ENCODE data around the gene ART1.
"Not testable (repeated sequence)": the region's sequence is repeated elsewhere in the genome, so short reads cannot be mapped to it uniquely, and the experiment has no call there.

The ART1 gene

DNA sequence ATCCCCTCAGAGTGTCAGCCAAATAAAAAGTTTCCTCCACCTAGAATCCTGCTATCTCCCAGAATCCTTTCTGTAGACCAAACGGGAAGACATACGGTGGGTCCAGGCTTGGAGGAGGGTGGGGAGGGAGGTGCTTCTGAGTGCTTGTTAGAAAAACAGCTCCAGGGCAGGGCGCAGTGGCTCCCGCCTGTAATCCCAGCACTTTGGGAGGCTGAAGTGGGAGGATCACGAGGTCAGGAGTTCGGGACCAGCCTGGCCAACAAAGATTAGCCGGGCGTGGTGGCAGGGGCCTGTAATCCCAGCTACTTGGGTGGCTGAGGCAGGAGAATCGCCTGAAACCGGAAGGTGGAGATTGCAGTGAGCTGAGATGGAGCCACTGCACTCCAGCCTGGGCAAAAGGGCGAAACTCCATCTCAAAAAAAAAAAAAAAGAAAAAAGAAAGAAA, 1.8 kb upstream of the ART1 start:
- peak overlapping the region; percentile 51 for H3K4me3 Mint-ChIP-seq

DNA sequence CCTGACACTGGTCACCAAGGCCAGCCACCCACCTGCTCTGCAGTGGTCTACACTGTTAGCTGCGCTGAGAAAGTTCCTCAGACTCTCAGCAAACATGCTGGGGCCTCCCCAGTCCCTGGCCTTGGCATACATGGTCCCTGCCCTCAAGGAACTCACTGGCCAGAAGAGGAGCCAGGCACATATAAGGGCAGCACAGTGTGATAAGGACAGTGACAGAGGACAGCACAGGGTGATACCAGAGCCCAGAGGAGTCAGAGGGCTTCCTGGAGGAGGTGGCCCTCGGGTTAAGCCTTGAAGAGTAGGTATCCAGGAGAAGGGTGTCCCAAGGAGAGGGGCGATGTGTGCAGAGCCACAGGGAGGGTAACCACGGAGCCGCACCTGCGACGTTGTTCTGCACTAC, 624 bp downstream of the ART1 start:
- Mint-ChIP-seq H3K4me3 (no peak overlapping the region), H3K27ac (no peak overlapping the region), H3K9me3 (no peaks in the 10 kb centered on the region), H3K4me1 (peaks cover 13% of the 10 kb centered on the region), H3K36me3 (no peaks in the 10 kb centered on the region)
- DNase-seq (ENCODE audit: low spot score in 2 of 2) (no peak), ATAC-seq (peak; percentile 14)

More for the DNA sequence above, 1.8 kb upstream of the ART1 start:
- not testable (repeated sequence) for H3K36me3 Mint-ChIP-seq; DNase-seq (ENCODE audit: low spot score in 2 of 2); ATAC-seq; H3K9me3 Mint-ChIP-seq; H3K27ac Mint-ChIP-seq
- peaks cover 13% of the 10 kb centered on the region for H3K4me1 Mint-ChIP-seq

DNA sequence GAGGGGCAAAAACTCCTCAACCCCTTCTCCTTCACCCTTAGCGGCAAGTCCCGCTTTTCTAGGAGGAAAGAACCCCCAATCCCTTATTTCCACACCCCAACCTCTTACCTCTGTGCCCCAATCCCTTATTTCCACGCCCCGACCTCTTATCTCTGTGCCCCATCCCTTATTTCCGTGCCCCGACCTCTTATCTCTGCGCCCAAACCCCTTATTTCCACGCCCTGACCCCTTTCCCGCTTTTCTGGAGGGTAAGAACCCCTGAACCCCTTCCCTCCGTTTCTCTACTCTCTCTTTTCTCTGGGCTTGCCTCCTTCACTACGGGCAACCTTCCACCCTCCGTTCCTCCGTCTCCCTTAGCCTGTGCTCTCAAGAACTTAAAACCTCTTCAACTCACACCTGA, 3.9 kb downstream of the ART1 start:
- not testable (repeated sequence) for H3K27ac Mint-ChIP-seq; H3K4me3 Mint-ChIP-seq; ATAC-seq; H3K4me1 Mint-ChIP-seq; DNase-seq (ENCODE audit: low spot score in 2 of 2); H3K36me3 Mint-ChIP-seq; H3K9me3 Mint-ChIP-seq

DNA sequence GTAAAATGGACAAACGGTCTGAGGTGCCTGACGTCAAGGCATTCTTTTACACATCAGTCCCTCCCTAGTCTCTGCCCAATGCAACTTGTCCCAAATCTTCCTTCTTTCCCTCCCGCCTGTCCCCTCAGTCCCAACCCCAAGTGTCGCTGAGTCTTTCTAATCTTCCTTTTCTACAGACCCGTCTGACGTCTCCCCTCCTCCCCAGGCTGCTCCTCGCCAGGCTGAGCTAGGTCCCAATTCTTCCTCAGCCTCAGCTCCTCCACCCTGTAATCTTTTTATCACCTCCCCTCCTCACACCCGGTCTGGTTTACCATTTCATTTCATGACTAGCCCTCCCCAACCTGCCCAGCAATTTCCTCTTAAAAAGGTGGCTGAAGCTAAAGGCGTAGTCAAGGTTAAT, 4.4 kb downstream of the ART1 start:
- H3K4me1 Mint-ChIP-seq; DNase-seq (ENCODE audit: low spot score in 2 of 2): not testable (repeated sequence)

DNA sequence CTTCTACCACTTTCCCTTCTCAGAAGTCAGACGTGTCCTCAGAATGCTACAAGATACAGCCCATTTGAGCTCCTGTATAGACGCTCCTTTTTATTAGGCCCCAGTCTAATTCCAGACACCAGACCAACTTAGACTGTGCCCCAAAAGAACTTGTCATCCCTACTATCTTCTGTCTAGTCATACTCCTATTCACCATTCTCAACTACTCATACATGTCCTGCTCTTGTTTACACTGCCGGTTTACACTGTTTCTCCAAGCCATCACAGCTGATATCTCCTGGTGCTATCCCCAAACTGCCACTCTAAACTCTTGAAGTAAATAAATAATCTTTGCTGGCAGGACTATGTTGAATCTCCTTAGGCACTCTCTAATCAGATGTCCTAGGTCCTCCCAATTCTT, 7.6 kb downstream of the ART1 start:
- H3K36me3 Mint-ChIP-seq; ATAC-seq; H3K27ac Mint-ChIP-seq; H3K9me3 Mint-ChIP-seq; H3K4me1 Mint-ChIP-seq; DNase-seq (ENCODE audit: low spot score in 2 of 2); H3K4me3 Mint-ChIP-seq: not testable (repeated sequence)

More for the DNA sequence above, 4.4 kb downstream of the ART1 start:
- not testable (repeated sequence) for H3K36me3 Mint-ChIP-seq, H3K4me3 Mint-ChIP-seq, ATAC-seq, H3K27ac Mint-ChIP-seq, H3K9me3 Mint-ChIP-seq

DNA sequence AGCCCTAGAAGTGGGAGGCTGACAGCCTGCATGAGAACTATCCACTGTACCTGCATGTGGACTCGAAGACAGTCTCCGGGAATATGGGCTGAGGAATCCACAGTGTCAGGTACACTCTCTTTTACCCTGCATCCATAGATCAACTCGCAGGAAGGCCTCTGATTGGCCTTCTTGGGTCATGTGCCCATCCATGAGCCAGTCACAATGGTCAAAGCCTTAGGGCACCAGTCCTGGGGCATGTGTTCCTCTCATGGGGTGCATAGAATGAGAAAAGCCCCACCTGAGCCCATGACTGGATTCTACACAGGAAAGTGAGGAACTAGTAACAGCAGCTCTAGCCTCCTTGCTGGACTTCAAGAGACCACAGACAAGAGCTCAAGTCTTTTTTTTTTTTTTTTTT, 10.6 kb downstream of the ART1 start:
- Mint-ChIP-seq H3K36me3 (no peaks in the 10 kb centered on the region), H3K4me1 (no peaks in the 10 kb centered on the region), H3K9me3 (no peaks in the 10 kb centered on the region), H3K27ac (no peak overlapping the region), H3K4me3 (no peak overlapping the region)
- peak; percentile 19 for ATAC-seq
- no peak for DNase-seq (ENCODE audit: low spot score in 2 of 2)

DNA sequence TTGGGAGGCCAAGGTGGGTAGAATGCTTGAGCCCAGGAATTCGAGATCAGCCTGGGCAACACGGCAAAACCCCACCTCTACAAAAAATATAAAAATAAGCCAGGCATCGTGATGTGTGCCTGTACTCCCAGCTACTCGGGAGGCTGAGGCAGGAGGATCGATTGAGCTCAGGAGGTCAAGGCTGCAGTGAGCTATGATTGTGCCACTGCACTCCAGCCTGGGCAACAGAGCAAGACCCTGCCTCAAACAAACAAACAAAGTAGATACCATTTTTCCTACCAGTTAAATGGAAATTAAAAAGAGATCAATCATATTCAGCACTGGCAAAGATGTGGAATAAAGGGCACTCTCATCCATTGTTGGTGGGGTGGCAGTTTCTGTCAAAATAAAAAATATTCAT, 12.4 kb downstream of the ART1 start:
- not testable (repeated sequence) for ATAC-seq; H3K9me3 Mint-ChIP-seq; H3K4me3 Mint-ChIP-seq; H3K36me3 Mint-ChIP-seq; H3K27ac Mint-ChIP-seq; DNase-seq (ENCODE audit: low spot score in 2 of 2); H3K4me1 Mint-ChIP-seq

DNA sequence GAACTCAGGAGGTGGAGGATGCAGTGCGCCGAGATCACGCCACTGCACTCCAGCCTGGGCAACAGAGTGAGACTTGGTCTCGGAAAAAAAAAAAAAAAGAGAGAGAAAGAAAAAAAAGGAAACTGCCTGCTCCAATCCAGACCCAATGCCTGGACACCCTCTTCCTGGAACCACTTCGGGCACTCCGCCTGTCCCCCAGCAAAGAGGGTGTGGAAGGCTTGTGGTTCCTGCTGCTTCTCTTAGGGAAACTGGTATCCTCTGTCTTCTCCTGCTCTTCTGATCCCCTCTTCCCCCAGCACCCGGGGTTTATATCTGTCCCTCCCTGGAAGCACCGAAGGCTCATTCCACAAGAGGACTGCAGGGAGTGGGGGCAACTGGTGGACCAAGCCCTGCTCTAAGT, 13.3 kb downstream of the ART1 start:
- H3K4me3 Mint-ChIP-seq, result no peak overlapping the region
- no peaks in the 10 kb centered on the region for H3K9me3 Mint-ChIP-seq
- peaks cover 6% of the 10 kb centered on the region for H3K4me1 Mint-ChIP-seq
- ATAC-seq (no peak), DNase-seq (ENCODE audit: low spot score in 2 of 2) (no peak)
- H3K36me3 Mint-ChIP-seq, result no peaks in the 10 kb centered on the region
- H3K27ac Mint-ChIP-seq, result no peak overlapping the region

DNA sequence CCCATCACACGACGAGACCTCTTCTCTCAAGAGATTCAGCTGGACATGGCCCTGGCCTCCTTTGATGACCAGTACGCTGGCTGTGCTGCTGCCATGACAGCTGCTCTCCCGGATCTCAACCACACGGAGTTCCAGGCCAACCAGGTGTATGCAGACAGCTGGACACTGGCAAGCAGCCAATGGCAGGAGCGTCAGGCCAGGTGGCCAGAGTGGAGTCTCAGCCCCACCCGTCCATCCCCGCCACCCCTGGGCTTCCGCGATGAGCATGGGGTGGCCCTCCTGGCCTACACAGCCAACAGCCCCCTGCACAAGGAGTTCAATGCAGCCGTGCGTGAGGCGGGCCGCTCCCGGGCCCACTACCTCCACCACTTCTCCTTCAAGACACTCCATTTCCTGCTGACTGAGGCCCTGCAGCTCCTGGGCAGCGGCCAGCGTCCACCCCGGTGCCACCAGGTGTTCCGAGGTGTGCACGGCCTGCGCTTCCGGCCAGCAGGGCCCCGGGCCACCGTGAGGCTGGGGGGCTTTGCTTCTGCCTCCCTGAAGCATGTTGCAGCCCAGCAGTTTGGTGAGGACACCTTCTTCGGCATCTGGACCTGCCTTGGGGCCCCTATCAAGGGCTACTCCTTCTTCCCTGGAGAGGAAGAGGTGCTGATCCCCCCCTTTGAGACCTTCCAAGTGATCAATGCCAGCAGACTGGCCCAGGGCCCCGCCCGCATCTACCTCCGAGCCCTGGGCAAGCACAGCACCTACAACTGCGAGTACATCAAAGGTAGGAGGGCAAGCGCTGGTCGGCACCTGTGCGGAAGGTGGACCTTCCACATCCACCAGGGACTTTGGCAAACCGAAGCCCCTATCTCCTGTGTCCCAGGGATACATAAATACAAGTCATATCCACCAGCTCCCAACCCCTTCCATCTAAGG, 14.9 kb downstream of the ART1 start:
- no peaks in the 10 kb centered on the region for H3K9me3 Mint-ChIP-seq
- no peak for ATAC-seq

DNA sequence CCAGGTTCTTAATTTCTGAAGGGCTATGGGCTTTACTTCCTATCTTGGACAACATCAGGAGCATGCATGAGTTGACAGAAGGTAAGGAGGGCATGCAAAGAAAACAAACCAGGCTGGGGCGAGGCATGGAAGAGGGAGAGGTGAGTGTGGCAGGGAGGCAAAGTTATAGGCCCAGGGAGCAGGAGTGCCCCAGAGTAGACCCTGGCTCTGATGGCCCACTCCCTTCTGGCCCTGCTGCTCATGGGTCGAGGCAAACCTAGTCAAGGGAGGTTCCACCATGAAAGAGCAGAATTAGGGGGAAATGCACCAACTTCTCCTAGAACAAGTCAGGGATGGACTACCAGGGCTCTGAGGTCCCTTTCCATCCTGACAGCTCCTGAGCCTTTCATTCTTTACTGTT, 16.0 kb downstream of the ART1 start:
- Mint-ChIP-seq H3K27ac (no peak overlapping the region), H3K4me3 (no peak overlapping the region), H3K36me3 (peaks cover 5% of the 10 kb centered on the region), H3K9me3 (no peaks in the 10 kb centered on the region), H3K4me1 (peaks cover 6% of the 10 kb centered on the region)
- ATAC-seq (peak; percentile 6), DNase-seq (ENCODE audit: low spot score in 2 of 2) (no peak)

More for the DNA sequence above, 14.9 kb downstream of the ART1 start:
- H3K36me3 Mint-ChIP-seq, result no peaks in the 10 kb centered on the region
- H3K4me3 Mint-ChIP-seq, result no peak overlapping the region
- peaks cover 6% of the 10 kb centered on the region for H3K4me1 Mint-ChIP-seq
- DNase-seq (ENCODE audit: low spot score in 2 of 2), result no peak
- no peak overlapping the region for H3K27ac Mint-ChIP-seq

DNA sequence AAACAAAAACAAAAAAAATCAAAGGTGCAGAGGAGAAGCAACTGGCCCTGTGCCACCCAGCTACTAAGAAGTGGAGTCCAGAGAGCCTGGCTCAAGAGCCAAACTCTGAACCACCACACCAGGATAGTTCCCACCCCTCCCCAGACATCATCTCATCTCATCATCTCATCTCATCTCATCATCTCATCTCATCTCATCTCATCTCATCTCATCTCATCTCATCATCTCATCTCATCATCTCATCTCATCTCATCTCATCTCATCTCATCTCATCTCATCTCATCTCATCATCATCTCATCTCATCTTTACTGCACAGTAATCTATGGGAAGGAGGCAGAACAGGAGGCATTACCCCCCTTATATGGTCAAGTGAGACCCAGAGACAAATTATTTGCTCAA, 17.9 kb downstream of the ART1 start:
- Mint-ChIP-seq H3K27ac (no peak overlapping the region), H3K36me3 (peaks cover 11% of the 10 kb centered on the region), H3K4me3 (no peak overlapping the region), H3K4me1 (peaks cover 6% of the 10 kb centered on the region), H3K9me3 (no peaks in the 10 kb centered on the region)
- no peak for ATAC-seq
- DNase-seq (ENCODE audit: low spot score in 2 of 2), result no peak

DNA sequence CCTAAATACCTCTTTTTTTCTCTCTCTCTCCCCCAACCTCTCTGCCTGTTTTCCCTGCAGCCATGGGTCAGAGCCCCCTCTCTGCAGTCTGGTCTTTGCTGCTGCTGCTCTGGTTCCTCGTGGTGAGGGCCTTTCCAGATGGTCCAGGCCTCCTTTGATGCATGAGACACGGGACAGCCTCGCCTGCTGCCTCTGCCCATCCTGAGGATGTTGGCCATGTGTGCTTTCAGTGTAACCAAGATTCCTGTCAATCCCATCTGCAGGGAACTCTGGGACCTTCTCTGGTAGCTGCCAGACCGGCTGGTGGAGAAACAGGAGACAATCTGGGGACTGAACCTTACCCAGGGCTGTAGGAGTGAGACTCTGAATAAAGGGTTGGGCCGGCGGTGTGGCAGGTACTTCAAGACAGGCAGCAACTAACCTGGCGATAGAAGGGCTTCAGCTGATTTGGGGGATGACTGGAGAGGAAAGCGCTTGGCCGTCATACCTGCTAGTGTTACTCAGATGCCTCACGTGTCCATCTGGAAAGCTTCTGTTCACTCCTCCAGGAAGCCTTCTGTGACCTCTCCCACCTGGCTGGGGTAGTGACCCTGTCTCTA, 19.2 kb downstream of the ART1 start:
- Mint-ChIP-seq H3K27ac (peak overlapping the region; percentile 17), H3K9me3 (no peaks in the 10 kb centered on the region), H3K4me1 (peaks cover 6% of the 10 kb centered on the region), H3K36me3 (peaks cover 16% of the 10 kb centered on the region), H3K4me3 (no peak overlapping the region)
- ATAC-seq (no peak), DNase-seq (ENCODE audit: low spot score in 2 of 2) (no peak)

DNA sequence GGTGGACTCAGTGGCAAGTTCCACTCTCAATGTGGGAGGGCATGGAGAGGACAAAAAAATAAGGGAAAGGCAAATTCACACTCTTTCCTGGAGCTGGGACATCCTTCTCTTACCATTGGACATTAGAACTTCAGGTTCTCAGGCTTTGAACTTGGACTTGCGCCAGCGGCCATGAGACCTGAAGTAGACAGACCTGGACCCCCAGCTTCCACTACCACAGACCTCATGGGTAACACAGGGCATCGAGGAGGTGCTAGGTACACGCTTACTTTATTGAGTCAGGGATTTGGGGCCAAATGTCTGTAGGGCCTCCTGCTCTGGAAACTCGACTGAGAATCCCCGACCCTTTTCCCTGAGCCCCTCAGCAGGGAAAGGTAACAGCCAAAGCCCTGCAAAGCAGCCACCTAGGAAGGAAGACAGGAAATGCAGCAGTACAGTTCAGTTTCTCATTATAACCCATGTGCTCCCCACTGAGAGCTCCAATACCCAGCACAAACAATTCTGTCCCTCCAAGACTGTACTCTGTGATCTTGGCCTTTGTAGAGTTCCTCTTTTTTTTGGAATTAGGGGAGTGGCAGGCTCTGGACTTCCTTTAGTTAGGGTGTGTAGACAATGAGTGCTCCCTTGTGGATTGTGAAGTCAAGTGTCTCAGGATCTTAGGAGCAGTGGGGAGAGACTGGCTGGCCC, 20.6 kb downstream of the ART1 start:
- Mint-ChIP-seq H3K4me1 (peaks cover 6% of the 10 kb centered on the region), H3K36me3 (peaks cover 17% of the 10 kb centered on the region), H3K9me3 (no peaks in the 10 kb centered on the region), H3K27ac (no peak overlapping the region), H3K4me3 (no peak overlapping the region)
- DNase-seq (ENCODE audit: low spot score in 2 of 2), result no peak
- ATAC-seq, result no peak

DNA sequence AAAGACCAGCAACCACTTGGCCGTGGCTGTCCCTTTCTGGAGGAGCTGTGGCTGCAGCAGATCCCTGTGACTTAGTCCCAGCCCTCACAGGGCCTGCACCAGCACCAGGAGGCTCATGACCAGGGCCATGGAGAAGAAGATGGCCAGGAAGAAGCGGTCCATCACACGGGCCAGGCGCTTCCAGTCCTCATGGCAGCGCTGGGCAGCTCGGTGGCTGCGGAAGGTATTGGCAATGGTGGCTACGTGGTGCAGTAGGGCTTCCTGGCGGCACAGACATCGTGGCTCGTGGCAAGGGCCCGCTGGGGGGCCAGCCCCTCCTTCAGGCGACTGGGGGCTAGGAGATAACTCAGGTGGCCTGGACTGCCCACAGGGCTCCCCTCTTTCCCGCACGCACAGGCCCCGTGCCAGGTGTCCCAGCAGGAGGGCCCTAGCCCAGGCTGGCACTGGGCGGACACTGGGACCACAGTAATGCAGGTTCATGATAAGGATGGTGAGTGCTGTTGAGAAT, 21.1 kb downstream of the ART1 start:
- peaks cover 6% of the 10 kb centered on the region for H3K4me1 Mint-ChIP-seq
- DNase-seq (ENCODE audit: low spot score in 2 of 2), result no peak
- no peak overlapping the region for H3K4me3 Mint-ChIP-seq
- H3K36me3 Mint-ChIP-seq, result peaks cover 23% of the 10 kb centered on the region
- no peak overlapping the region for H3K27ac Mint-ChIP-seq
- ATAC-seq, result no peak
- no peaks in the 10 kb centered on the region for H3K9me3 Mint-ChIP-seq
